GM18511 (cell line): Measurements from ENCODE around the gene CHCHD1.
"Not testable (repeated sequence)": the region's sequence is repeated elsewhere in the genome, so short reads cannot be mapped to it uniquely, and the experiment has no call there.

Experiments used
- ATAC-seq: cut with Tn5 transposase; IDR thresholded peaks from one replicate; pipeline ENCODE4 v1.9.1; 2021; ENCODE audit warnings: mild to moderate bottlenecking, moderate library complexity; ENCODE audit not compliant: unreplicated experiment

CHCHD1 gene

GRCh38 chr10:73781879-73782748, at the start of gene CHCHD1:
TSS of gene CHCHD1 (plus strand) at chr10:73782048. CDS start at chr10:73782076, 28 bp downstream.
- ATAC-seq, result peak; percentile 56

- no peak for ATAC-seq
Measured at GRCh38 chr10:73732426-73732825, 49.4 kb upstream of the CHCHD1 start.

GRCh38 chr10:73732931-73733623, 48.8 kb upstream of the CHCHD1 start:
- no peak for ATAC-seq

- no peak for ATAC-seq
Measured at GRCh38 chr10:73734028-73734720, 47.7 kb upstream of the CHCHD1 start.

- no peak for ATAC-seq
Measured at GRCh38 chr10:73734796-73735305, 47.0 kb upstream of the CHCHD1 start.

GRCh38 chr10:73740501-73741254, 41.2 kb upstream of the CHCHD1 start:
- not testable (repeated sequence) for ATAC-seq

GRCh38 chr10:73742454-73742734, 39.5 kb upstream of the CHCHD1 start:
- no peak for ATAC-seq

- no peak for ATAC-seq
Measured at GRCh38 chr10:73743327-73743904, 38.4 kb upstream of the CHCHD1 start.

- ATAC-seq, result peak; percentile 94
Measured at GRCh38 chr10:73743905-73744663, 37.8 kb upstream of the CHCHD1 start, which contains the start of gene SEC24C. TSS of gene SEC24C (plus strand) at chr10:73744372. CDS start at chr10:73746833, 2,461 bp downstream.

- peak; percentile 34 for ATAC-seq
Measured at GRCh38 chr10:73744664-73744975, 37.2 kb upstream of the CHCHD1 start.

- no peak for ATAC-seq
Measured at GRCh38 chr10:73746721-73747120, 35.1 kb upstream of the CHCHD1 start.

- ATAC-seq, result no peak
Measured at GRCh38 chr10:73750819-73751218, 31.0 kb upstream of the CHCHD1 start.

- ATAC-seq, result no peak
Measured at GRCh38 chr10:73756183-73756582, 25.7 kb upstream of the CHCHD1 start.

GRCh38 chr10:73758704-73759511, 22.9 kb upstream of the CHCHD1 start:
- ATAC-seq, result no peak

- no peak for ATAC-seq
Measured at GRCh38 chr10:73759512-73760115, 22.2 kb upstream of the CHCHD1 start.

- no peak for ATAC-seq
Measured at GRCh38 chr10:73761781-73762180, 20.1 kb upstream of the CHCHD1 start.

- no peak for ATAC-seq
Measured at GRCh38 chr10:73762915-73763314, 18.9 kb upstream of the CHCHD1 start.

GRCh38 chr10:73763343-73763742, 18.5 kb upstream of the CHCHD1 start:
- no peak for ATAC-seq
